Measurements from ENCODE around the gene CTSA.

- peak in 1 of 11 experiments; percentile 16 for TF ChIP-seq CTCF (IDR thresholded peaks at IDR 0.05 in 8 of 11, conservative IDR thresholded peaks at IDR 0.05 in 3 of 11)
- TF ChIP-seq POLR2A (IDR thresholded peaks at IDR 0.05), result peak in 1 of 3 donors; percentile 72
Measured at GRCh38 chr20:45857114-45857881, 33.8 kb upstream of the CTSA start, which contains the start of the genes ACOT8 and ZSWIM3.
